ENCODE results near the gene ALG9. TPM values are rescaled to one million over a fixed set of nuclear protein-coding genes. Genes with fewer than 3 reads are reported as not detected.

ALG9 gene
- 29.9 and 38.9 TPM in 2 replicates for total RNA-seq

GRCh38 chr11:111870886-111871692, at the start of gene ALG9:
ALG9 (minus strand) TSS chr11:111871581; CDS start chr11:111871482, 99 bp downstream.

GRCh38 chr11:111918390-111919256, 47.2 kb upstream of the ALG9 start, which contains the start of gene C11orf52:
C11orf52 (plus strand) TSS chr11:111918913; CDS start chr11:111918973, 60 bp downstream.

GRCh38 chr11:111912535-111912934, 41.2 kb upstream of the ALG9 start, which contains the start of gene HSPB2:
HSPB2 (plus strand) TSS chr11:111912734; CDS start chr11:111912830, 96 bp downstream.

GRCh38 chr11:111911563-111912401, 40.4 kb upstream of the ALG9 start, which contains the start of gene CRYAB:
CRYAB (minus strand) TSS chr11:111911770; CDS start chr11:111911724, 46 bp downstream.

GRCh38 chr11:111878849-111879636, 7.7 kb upstream of the ALG9 start, which contains the start of the genes CFAP68 and FDXACB1:
CFAP68 (plus strand) TSS chr11:111879541; CDS start chr11:111879561, 20 bp downstream.
FDXACB1 (minus strand) TSS chr11:111879165; CDS start chr11:111879132, 33 bp downstream.

GRCh38 chr11:111765984-111766833, 105.2 kb downstream of the ALG9 start, which contains the start of gene PPP2R1B:
PPP2R1B (minus strand) TSS chr11:111766389; CDS start chr11:111766361, 28 bp downstream.

Other genes starting within 250 kb of the ALG9 start
- gene PPP2R1B, start 105.2 kb downstream of the ALG9 start, total RNA-seq: 37.0 and 39.8 TPM in 2 replicates
- gene FDXACB1, start 7.6 kb upstream of the ALG9 start, total RNA-seq: 2.9 and 3.4 TPM in 2 replicates
- gene CFAP68, start 8.0 kb upstream of the ALG9 start, total RNA-seq: 18.5 and 23.9 TPM in 2 replicates
- gene CRYAB, start 40.2 kb upstream of the ALG9 start, total RNA-seq: 13.4 and 20.0 TPM in 2 replicates
- gene HSPB2, start 41.2 kb upstream of the ALG9 start, total RNA-seq: 0.59 TPM in 1 of 2 replicates, not detected in the other
- gene C11orf52, start 47.3 kb upstream of the ALG9 start, total RNA-seq: 0.34 and 0.59 TPM in 2 replicates
- gene DIXDC1, start 65.8 kb upstream of the ALG9 start, total RNA-seq: 8.1 and 8.6 TPM in 2 replicates
- 38.2 and 43.4 TPM in 2 replicates for gene DLAT, start 153.8 kb upstream of the ALG9 start, total RNA-seq
- 1.3 and 1.8 TPM in 2 replicates for gene PIH1D2, start 202.4 kb upstream of the ALG9 start, total RNA-seq
- gene NKAPD1, start 202.7 kb upstream of the ALG9 start, total RNA-seq: 9.4 and 11.1 TPM in 2 replicates
- gene TIMM8B, start 215.2 kb upstream of the ALG9 start, total RNA-seq: 42.0 and 48.6 TPM in 2 replicates
- 71.8 and 71.9 TPM in 2 replicates for gene SDHD, start 215.3 kb upstream of the ALG9 start, total RNA-seq